Effector CD4-positive, alpha-beta T cell (primary cell): ENCODE measurements around the gene NFATC3.

ENCODE experiments used
- DNase-seq: peaks from one replicate; pipeline ENCODE4 v3.0.0-alpha.2; 2020

The NFATC3 gene

GRCh38 chr16:68190736-68191510, 105.8 kb downstream of the NFATC3 start:
- no peak for DNase-seq

- no peak for DNase-seq
Measured at GRCh38 chr16:68194251-68194650, 109.1 kb downstream of the NFATC3 start.

GRCh38 chr16:68197250-68197649, 112.1 kb downstream of the NFATC3 start:
- DNase-seq: no peak

DNA sequence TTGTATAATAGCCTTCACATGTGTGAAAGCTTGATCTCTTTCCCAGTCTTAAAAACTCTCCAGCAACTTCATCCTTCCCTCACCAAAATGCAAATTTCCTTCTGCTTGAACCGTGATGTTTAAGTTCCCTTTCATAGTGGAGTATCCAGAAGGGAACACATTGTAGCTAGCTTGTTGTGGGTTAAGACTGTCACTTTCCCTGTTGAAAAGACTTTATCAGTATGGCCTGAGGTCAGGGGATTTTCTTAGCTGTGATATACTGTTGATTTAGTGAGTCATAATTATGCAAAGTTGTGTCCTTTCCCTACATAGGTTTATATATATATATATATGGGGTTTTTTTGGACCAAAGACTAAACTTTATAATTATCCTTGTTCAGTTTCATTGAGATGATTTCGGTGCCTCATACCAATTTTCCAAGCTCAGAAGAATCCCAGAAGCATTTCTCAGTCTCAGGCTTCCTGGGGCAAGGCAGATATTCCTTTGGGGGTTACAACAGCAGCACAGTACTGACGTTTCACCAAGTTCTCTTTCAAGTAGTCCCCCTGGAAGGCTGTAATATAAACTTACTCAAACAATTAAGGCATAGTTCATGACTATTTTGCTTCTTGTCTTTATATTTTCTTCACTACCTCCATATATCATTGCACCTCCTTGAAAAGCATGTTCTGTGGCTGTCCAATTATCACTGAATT, 115.1 kb downstream of the NFATC3 start:
- DNase-seq: no peak

DNA sequence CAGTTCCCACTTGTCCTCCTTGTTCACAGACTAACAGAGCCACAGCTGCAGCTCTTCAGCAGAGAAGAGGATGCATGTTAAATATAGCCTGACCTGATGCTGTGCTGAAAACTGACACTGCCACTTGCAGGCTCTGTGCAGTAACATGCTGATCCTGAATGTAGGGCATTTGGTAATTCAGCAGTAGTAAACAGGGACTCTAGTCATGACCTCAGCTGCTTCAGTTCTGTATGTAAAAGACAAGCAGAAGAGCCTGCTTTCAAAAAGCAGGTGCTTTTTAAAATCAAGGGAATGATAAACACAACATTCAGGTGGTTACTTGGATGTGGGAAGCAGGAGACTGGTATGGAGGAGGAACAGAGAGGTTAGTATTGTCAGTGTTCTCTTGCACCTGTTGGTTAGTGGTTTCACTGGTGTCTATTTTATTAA, 116.9 kb downstream of the NFATC3 start:
- no peak for DNase-seq

- DNase-seq: no peak
Measured at GRCh38 chr16:68206245-68206644, 121.1 kb downstream of the NFATC3 start.

DNA sequence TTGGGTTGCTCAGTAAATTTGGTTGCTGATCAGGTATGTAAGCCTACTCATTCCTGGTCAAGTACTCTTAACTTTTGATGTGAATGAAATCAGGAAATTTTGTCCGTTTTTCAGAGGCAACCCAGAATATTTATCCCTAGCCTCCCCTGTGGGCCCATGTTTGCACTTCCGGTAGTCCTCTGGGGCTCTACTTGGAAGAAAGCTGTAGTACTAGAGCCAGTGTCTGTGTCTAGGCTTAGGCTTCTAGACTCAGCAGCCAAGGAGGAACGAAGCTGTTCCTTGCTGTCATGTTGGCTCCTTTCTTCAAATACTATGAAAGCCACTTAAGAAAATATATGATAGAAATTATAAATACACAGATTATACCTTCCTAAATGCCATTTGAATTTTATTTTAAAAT, 129.6 kb downstream of the NFATC3 start:
- DNase-seq: no peak

DNA sequence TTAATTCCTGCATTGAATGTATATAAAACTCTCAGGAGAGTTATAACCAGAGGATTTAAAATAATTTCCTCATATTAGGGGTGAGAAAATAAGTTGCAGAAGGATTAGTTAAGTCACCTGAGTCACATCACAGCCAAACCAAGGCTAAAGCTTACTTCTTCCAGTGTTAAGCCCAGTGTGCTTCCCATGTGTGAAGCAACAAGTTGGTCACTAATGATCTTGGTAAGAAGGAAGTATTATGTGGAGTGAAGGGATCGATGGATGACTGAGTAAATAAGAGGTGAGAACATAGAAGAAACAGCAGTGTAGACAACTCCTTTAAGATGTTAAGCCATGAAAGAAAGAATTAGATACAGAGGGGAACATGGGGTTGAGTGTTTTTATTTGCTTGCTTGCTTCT, 130.1 kb downstream of the NFATC3 start:
- no peak for DNase-seq

GRCh38 chr16:68216240-68216639, 131.1 kb downstream of the NFATC3 start:
- no peak for DNase-seq

DNA sequence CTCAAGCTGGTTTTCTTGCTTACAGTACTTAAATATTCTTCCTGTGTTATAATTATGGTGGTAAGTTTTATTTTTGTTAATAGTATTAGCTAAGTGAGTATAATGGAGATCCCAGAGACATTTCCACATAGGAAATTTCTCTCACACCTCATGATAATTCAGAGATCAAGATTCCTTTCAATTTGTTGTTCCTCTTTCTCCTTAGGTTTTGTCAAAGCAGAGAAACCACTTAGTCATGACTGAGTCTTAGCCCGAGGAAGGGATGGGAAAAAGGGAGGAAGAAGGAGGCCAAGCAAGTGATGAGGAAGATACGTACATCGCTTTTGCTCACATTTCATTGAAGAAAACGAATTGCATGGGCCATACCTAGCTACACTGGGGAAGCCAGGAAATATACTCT, 132.3 kb downstream of the NFATC3 start:
- DNase-seq: no peak

DNA sequence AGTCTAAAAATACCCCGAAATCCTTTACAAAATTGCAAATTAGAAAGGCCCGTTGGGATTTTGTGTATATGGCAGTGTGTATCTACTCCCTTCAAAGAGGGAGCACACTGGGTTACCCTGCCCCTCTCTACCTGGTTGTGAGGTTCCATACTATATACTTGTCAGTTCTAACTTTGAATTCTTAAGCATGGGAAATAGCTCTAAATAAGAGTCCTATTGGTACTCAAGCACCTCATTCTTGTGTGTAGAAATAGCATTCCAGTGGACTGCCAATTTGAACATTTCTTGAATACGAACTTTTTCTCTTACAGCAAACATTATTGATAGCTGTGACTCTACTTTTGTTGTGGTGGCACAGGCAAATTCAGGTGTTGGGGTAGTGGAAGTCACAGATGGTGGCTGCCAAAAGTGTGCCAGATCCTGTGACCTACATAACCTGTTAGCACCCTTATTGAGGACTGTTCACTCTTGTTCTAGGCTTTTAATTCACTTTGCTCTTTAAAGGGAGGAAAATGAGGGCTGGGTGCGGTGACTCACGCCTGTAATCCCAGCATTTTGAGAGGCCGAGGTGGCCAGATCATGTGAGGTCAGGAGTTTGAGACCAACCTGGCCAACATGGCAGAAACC, 134.7 kb downstream of the NFATC3 start:
- no peak for DNase-seq

DNA sequence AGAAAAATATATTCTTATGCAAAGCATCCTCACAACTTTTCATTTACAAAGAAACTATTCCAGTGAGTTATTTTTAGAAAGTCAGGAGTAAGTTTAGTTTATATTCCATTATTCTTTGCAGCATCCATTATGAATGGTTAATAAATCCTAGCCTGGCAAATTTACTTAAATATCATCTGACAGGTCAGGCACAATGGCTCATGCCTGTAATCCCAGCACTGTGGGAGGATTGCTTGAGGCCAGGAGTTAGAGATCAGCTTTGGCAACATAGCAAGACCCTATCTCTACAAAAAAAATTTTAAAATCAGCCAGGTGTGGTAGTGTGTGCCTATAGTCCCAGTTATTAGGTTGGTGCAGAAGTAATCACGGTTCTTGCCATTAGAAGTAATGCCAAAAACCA, 137.9 kb downstream of the NFATC3 start:
- DNase-seq: no peak

- no peak for DNase-seq
Measured at GRCh38 chr16:68226116-68226515, 140.9 kb downstream of the NFATC3 start.

GRCh38 chr16:68227183-68227793, 142.1 kb downstream of the NFATC3 start:
- DNase-seq: no peak

DNA sequence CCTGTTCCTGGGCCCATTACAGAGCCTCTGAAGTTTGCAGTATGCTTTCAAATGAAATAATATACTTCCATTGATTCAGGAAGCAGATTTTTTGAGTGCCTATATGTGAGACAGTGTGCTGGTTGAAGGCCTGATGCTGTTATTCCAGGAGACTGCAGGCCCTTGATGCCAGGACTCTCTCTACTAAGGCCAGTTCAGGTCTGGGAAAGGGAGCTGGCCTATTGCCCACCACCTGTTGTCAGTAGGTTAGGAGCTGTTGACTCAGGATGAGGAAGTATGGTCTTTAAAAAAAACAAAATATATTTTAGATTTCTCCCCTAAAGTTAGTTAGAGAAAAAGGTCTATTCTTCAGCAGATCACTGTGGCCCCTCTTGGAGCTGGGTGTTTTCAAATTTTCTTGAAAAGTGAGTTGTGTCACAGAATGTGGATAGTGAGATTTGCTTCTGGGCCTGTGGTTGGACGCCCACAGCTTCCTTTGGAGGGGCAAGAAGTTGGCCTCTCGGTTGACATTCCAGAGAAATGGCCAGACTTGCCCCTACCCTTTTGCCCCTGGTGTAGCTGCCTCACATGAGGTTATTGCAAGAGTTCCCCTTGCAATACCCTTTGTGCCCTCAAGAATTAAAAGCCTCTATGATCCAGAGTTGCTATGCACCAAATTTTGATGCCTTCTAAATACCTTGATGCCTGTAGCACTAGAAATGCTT, 142.8 kb downstream of the NFATC3 start:
- DNase-seq: no peak

- no peak for DNase-seq
Measured at GRCh38 chr16:68228652-68229051, 143.5 kb downstream of the NFATC3 start.

GRCh38 chr16:68229431-68230175, 144.4 kb downstream of the NFATC3 start:
- no peak for DNase-seq

GRCh38 chr16:68230176-68230571, 145.0 kb downstream of the NFATC3 start:
- no peak for DNase-seq

GRCh38 chr16:68230956-68231355, 145.8 kb downstream of the NFATC3 start:
- no peak for DNase-seq

GRCh38 chr16:68231384-68232136, 146.4 kb downstream of the NFATC3 start:
- DNase-seq: no peak

- no peak for DNase-seq
Measured at GRCh38 chr16:68232335-68232734, 147.2 kb downstream of the NFATC3 start.
